Ovary (tissue), 3 donors: ENCODE results near the gene KMT2D.

Experiments used
- POLR2A ChIP-seq: fragments of 450-650 bp; IDR thresholded peaks from one replicate; pipeline ENCODE4 v1.6.1; 2017; ENCODE audit warnings: antibody characterized with exemption, mild to moderate bottlenecking, moderate library complexity
- TF ChIP-seq, protein P1 (sequence below), 3 donors: fragments of 450-650 bp in 2 of 3; fragments of 200-600 bp in 1 of 3; IDR thresholded peaks; one replicate each; pipeline versions ENCODE4 v1.5.1 to v1.8.0; 2016 to 2022; ENCODE audit warnings: antibody characterized with exemption in 3 of 3, mild to moderate bottlenecking in 1 of 3
- donor health status: DM: no; HTN: no; CAD: no.

DNA sequence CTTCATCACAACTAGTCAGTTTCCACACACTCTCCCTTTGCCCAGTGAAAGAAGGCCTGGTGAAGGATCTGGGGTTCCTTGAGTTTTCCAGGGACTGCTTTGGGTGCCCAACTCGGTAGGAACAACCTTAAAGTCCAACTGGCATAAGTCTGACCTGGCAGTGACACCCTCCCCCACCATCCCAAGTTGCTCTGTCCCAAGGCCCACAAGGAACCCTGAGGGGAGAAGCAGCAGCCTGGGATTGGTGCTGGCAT lies 1.6 kb downstream of the KMT2D start:
- TF ChIP-seq, protein P1, sequence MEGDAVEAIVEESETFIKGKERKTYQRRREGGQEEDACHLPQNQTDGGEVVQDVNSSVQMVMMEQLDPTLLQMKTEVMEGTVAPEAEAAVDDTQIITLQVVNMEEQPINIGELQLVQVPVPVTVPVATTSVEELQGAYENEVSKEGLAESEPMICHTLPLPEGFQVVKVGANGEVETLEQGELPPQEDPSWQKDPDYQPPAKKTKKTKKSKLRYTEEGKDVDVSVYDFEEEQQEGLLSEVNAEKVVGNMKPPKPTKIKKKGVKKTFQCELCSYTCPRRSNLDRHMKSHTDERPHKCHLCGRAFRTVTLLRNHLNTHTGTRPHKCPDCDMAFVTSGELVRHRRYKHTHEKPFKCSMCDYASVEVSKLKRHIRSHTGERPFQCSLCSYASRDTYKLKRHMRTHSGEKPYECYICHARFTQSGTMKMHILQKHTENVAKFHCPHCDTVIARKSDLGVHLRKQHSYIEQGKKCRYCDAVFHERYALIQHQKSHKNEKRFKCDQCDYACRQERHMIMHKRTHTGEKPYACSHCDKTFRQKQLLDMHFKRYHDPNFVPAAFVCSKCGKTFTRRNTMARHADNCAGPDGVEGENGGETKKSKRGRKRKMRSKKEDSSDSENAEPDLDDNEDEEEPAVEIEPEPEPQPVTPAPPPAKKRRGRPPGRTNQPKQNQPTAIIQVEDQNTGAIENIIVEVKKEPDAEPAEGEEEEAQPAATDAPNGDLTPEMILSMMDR (IDR thresholded peaks at IDR 0.05), result no peak
- TF ChIP-seq POLR2A, result no peak
